Panc1 (cell line): ENCODE measurements around the gene PCDHGB7.

Source experiments
- SIN3A ChIP-seq: IDR thresholded peaks from 2 replicates; pipeline ENCODE4 v1.6.1; 2012; ENCODE audit warnings: low read depth, mild to moderate bottlenecking, low read length, moderate library complexity, borderline replicate concordance; ENCODE audit not compliant: insufficient read depth
- TF ChIP-seq, protein P1 (sequence below): fragments of 450-650 bp; IDR thresholded peaks from 2 replicates; pipeline ENCODE4 v1.5.1; 2017; ENCODE audit warnings: mild to moderate bottlenecking

DNA sequence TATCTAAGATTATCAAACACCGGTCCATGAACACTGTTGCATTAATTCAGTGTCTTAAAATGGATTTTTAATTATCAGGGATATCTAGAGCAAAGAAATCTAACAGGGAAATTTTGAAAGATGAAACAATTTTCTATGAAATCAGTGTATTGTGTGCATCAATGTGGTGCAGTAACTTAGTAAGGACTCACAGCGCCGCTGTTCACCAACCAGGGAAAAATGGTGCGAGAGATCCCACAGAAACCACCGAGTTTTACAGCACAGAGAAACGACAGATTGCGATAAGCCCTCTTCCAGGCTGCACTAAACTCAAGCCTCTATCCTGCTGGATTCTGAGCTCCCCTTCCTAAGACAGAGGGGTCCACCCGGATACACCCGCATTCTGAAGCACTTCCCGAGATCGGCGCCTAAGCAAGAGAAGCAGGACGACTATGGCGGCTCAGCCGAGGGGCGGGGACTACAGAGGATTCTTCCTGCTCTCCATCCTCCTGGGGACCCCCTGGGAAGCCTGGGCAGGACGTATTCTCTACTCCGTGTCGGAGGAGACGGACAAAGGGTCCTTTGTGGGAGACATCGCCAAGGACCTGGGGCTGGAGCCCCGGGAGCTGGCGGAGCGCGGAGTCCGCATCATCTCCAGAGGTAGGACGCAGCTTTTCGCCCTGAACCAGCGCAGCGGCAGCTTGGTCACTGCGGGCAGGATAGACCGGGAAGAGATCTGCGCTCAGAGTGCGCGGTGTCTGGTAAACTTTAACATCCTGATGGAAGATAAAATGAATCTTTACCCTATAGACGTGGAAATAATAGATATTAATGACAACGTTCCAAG is 34.8 kb upstream of the PCDHGB7 start, which contains the start of gene PCDHGA7:
- no peak for TF ChIP-seq SIN3A
- TF ChIP-seq, protein P1, sequence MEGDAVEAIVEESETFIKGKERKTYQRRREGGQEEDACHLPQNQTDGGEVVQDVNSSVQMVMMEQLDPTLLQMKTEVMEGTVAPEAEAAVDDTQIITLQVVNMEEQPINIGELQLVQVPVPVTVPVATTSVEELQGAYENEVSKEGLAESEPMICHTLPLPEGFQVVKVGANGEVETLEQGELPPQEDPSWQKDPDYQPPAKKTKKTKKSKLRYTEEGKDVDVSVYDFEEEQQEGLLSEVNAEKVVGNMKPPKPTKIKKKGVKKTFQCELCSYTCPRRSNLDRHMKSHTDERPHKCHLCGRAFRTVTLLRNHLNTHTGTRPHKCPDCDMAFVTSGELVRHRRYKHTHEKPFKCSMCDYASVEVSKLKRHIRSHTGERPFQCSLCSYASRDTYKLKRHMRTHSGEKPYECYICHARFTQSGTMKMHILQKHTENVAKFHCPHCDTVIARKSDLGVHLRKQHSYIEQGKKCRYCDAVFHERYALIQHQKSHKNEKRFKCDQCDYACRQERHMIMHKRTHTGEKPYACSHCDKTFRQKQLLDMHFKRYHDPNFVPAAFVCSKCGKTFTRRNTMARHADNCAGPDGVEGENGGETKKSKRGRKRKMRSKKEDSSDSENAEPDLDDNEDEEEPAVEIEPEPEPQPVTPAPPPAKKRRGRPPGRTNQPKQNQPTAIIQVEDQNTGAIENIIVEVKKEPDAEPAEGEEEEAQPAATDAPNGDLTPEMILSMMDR: no peak
